Adrenal gland (tissue), 12 donors: ENCODE results near the gene TSPAN2. TPM values are rescaled to one million over a fixed set of nuclear protein-coding genes. Genes with fewer than 3 reads are reported as not detected.

Experiments
- DNase-seq, 7 donors: peaks; one replicate each; pipeline ENCODE4 v3.0.0-alpha.2; 2019 to 2020
- H3K27ac ChIP-seq, 5 donors: fragments of 200-600 bp; sonication (generic) in 4 of 5; 1 replicate in 3 of 5; 2 replicates in 2 of 5; pipeline versions ENCODE4 v1.5.1 to v1.8.0; 2016 to 2020; ENCODE audit warnings: mild to moderate bottlenecking in 1 of 5
- H3K27me3 ChIP-seq: fragments of 200-600 bp; 2 replicates; pipeline ENCODE4 v1.8.0; 2021
- H3K36me3 ChIP-seq, 2 donors: fragments of 200-600 bp; replicated peaks in 1 of 2; 1 replicate in 1 of 2; 2 replicates in 1 of 2; pipeline versions ENCODE4 v1.5.1 to v1.8.0; 2018 to 2022
- H3K4me1 ChIP-seq, 2 donors: fragments of 200-600 bp; replicated peaks in 1 of 2; 1 replicate in 1 of 2; 2 replicates in 1 of 2; pipeline versions ENCODE4 v1.5.1 to v1.8.0; 2018 to 2021
- H3K4me3 ChIP-seq, 4 donors: fragments of 200-600 bp; sonication (generic) in 3 of 4; one replicate each; pipeline ENCODE4 v1.5.1; 2016 to 2018
- H3K9me3 ChIP-seq, 3 donors: fragments of 200-600 bp; sonication (generic) in 1 of 3; replicated peaks in 1 of 3; 1 replicate in 2 of 3; 2 replicates in 1 of 3; pipeline versions ENCODE4 v1.5.1 to v1.8.0; 2016 to 2021
- POLR2A ChIP-seq, 2 donors: fragments of 450-650 bp; IDR thresholded peaks; one replicate each; pipeline ENCODE4 v1.6.1; 2017; ENCODE audit warnings: antibody characterized with exemption in 2 of 2, mild to moderate bottlenecking in 2 of 2, moderate library complexity in 1 of 2
- WGBS, 4 donors: extraction: QIAGEN DNeasy Blood & Tissue Kit in 2 of 4; methylation state at CpG; one replicate each; pipeline versions ENCODE4 v1.1.5 to v1.1.7; 2013 to 2017; 5-methylcytosine and 5-hydroxymethylcytosine counted together
- intact Hi-C, 2 donors: fragments of 100-400 bp; cut with DNase I; formaldehyde crosslinking; loops; one replicate each; pipeline versions ENCODE4 v1.14.1 to v1.15.0; 2022 to 2023
- polyA plus RNA-seq, 3 donors: library from polyadenylated mRNA; stranded (reverse); fragments of 200-250 nt in 2 of 3; fragments of 350-450 nt in 1 of 3; fragmentation: Illumina TruSeq in 1 of 3; extraction: RNeasy Lipid Tissue Mini Kit (QIAGEN cat#74804) in 1 of 3; gene quantifications; one replicate each; pipeline ENCODE4 v1.2.3, GENCODE V29; 2013 to 2014
- total RNA-seq, 9 donors: library from RNA; depleted of rRNA in 4 of 9; stranded (reverse); fragments of >200 nt in 4 of 9; fragments of 120-200 nt in 1 of 9; fragmentation: NEBNext Ultra II Directional in 1 of 9; extraction: Animal tissue kit (Norgen Biotek cat#: 25700) in 1 of 9; gene quantifications; one replicate each; pipeline versions ENCODE4 v1.1.0 to v1.2.4, GENCODE V29; 2013 to 2023
- TF ChIP-seq, protein P1 (sequence below), 6 experiments: fragments of 450-650 bp in 4 of 6; fragments of 200-600 bp in 2 of 6; sonication (generic) in 1 of 6; IDR thresholded peaks; 1 replicate in 5 of 6; 2 replicates in 1 of 6; pipeline versions ENCODE4 v1.5.1 to v1.8.0; 2016 to 2021; ENCODE audit warnings: antibody characterized with exemption in 6 of 6, mild to moderate bottlenecking in 2 of 6, moderate library complexity in 1 of 6
- donor health status: healthy with polysubstance abuse.
- donor health status: Bipolar disorder and iron deficiency.
- donor health status: DM: yes; HTN: yes; CAD: no.
- donor health status: DM: no; HTN: no; CAD: no.
- donor health status: DM: no; HTN: no; CAD: no.
- donor health status: DM: yes; HTN: yes; CAD: no.

TSPAN2 gene
- total and polyA plus RNA-seq, 12 donors: 0.28 to 1.5 (median 0.71) TPM

GRCh38 chr1:115077984-115078330 lies 11.3 kb downstream of the TSPAN2 start:
- no peaks in the 10 kb centered on the region for H3K27me3 ChIP-seq
- intact Hi-C loops: no loop called here
- 71 to 83% (median 81%) methylated on average over 1 of the region's 1 CpG for WGBS, 4 donors
- H3K9me3 ChIP-seq: no peaks in the 10 kb centered on the region
- TF ChIP-seq POLR2A (IDR thresholded peaks at IDR 0.05): no peak
- H3K4me3 ChIP-seq: no peak overlapping the region
- H3K27ac ChIP-seq: no peak overlapping the region
- no peak for DNase-seq
- H3K4me1 ChIP-seq: no peaks in the 10 kb centered on the region
- H3K36me3 ChIP-seq: no peaks in the 10 kb centered on the region

- no peaks in the 10 kb centered on the region for H3K27me3 ChIP-seq
- no peak overlapping the region for H3K4me3 ChIP-seq
- WGBS, 4 donors: 78 to 85% (median 81%) methylated on average over 5 of the region's 5 CpGs
- H3K36me3 ChIP-seq: no peaks in the 10 kb centered on the region
- intact Hi-C loops: no loop called here
- H3K9me3 ChIP-seq: no peaks in the 10 kb centered on the region
- DNase-seq: no peak
- TF ChIP-seq POLR2A (IDR thresholded peaks at IDR 0.05): no peak
- TF ChIP-seq, protein P1, sequence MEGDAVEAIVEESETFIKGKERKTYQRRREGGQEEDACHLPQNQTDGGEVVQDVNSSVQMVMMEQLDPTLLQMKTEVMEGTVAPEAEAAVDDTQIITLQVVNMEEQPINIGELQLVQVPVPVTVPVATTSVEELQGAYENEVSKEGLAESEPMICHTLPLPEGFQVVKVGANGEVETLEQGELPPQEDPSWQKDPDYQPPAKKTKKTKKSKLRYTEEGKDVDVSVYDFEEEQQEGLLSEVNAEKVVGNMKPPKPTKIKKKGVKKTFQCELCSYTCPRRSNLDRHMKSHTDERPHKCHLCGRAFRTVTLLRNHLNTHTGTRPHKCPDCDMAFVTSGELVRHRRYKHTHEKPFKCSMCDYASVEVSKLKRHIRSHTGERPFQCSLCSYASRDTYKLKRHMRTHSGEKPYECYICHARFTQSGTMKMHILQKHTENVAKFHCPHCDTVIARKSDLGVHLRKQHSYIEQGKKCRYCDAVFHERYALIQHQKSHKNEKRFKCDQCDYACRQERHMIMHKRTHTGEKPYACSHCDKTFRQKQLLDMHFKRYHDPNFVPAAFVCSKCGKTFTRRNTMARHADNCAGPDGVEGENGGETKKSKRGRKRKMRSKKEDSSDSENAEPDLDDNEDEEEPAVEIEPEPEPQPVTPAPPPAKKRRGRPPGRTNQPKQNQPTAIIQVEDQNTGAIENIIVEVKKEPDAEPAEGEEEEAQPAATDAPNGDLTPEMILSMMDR (IDR thresholded peaks at IDR 0.05): no peak
- H3K27ac ChIP-seq: no peak overlapping the region
- no peaks in the 10 kb centered on the region for H3K4me1 ChIP-seq
Measured at GRCh38 chr1:115077286-115077983, 11.9 kb downstream of the TSPAN2 start.

- no peaks in the 10 kb centered on the region for H3K4me1 ChIP-seq
Measured at GRCh38 chr1:115076384-115076915, 12.9 kb downstream of the TSPAN2 start.

DNA sequence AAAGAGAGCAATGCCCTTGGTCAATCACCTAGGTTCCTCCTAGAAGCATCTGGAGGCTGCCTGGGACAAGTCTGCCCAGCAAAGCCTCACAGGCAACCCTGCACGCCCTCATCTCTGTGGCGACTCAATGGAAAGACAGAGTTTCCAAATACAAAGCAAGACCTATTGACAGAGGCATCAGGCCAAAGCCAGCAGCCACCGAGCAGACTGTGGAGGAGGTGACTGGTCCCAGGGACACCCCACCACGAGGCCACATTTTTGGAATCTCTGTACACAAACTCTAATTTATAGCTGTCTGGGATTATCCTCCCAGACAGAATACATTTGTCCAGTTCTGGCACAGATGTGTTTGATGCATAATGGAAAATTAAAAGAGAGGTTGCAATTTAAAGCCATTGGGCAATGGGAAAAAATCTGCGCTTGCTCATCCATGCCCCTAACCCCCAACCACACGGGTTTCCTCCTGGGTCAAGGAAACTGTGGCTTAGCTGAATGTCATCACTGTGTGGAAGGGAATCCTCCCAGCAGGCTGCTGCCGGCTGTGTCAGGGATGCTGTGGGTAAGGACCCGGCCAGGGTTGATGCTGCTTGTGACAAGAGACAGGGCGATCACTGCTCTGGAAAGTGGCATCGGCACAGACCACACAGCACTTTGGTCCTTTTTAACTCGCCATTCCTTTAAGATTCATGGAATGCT lies 14.3 kb downstream of the TSPAN2 start:
- no peaks in the 10 kb centered on the region for H3K36me3 ChIP-seq
- no peak overlapping the region for H3K4me3 ChIP-seq
- intact Hi-C loops: no loop called here
- no peak for TF ChIP-seq POLR2A (IDR thresholded peaks at IDR 0.05)
- TF ChIP-seq, protein P1 (IDR thresholded peaks at IDR 0.05): no peak
- no peaks in the 10 kb centered on the region for H3K27me3 ChIP-seq
- no peak for DNase-seq
- no peaks in the 10 kb centered on the region for H3K9me3 ChIP-seq
- WGBS, 4 donors: 45 to 56% (median 50%) methylated on average over 10 to 11 of the region's 11 CpGs
- no peak overlapping the region for H3K27ac ChIP-seq
- no peaks in the 10 kb centered on the region for H3K4me1 ChIP-seq

More at GRCh38 chr1:115076384-115076915, 12.9 kb downstream of the TSPAN2 start:
- TF ChIP-seq, protein P1 (IDR thresholded peaks at IDR 0.05): no peak
- TF ChIP-seq POLR2A (IDR thresholded peaks at IDR 0.05): no peak
- intact Hi-C loops: no loop called here
- 58 to 86% (median 71%) methylated on average over 4 of the region's 4 CpGs for WGBS, 4 donors
- Histone ChIP-seq H3K4me3 (no peak overlapping the region), H3K27ac (no peak overlapping the region), H3K9me3 (no peaks in the 10 kb centered on the region), H3K36me3 (no peaks in the 10 kb centered on the region), H3K27me3 (no peaks in the 10 kb centered on the region)
- DNase-seq: no peak
